Neural cell (in vitro differentiated cells): ENCODE data around the gene CLEC16A. TPM values are rescaled to one million over a fixed set of nuclear protein-coding genes. Genes with fewer than 3 reads are reported as not detected.

ENCODE experiments used
- H2AFZ ChIP-seq: fragments of 200-600, 300-800 bp; sonication (generic), shearing (Covaris generic); 2 replicates; pipeline ENCODE4 v1.6.0; 2014; ENCODE audit warnings: low read depth, mild to moderate bottlenecking, antibody characterized with exemption, low read length, moderate library complexity
- H3F3A ChIP-seq: fragments of 200-600 bp; shearing (Covaris generic); 2 replicates; pipeline ENCODE4 v1.6.1; 2016; ENCODE audit warnings: mild to moderate bottlenecking, moderate library complexity, mixed read lengths, antibody characterized with exemption, low read length; ENCODE audit not compliant: insufficient read depth, poor library complexity, severe bottlenecking
- H3K27ac ChIP-seq: fragments of 200-600, 300-800 bp; sonication (generic), shearing (Covaris generic); 2 replicates; pipeline ENCODE4 v1.5.1; 2014; ENCODE audit warnings: mild to moderate bottlenecking, low read length, moderate library complexity
- H3K27me3 ChIP-seq: fragments of 300-800, 200-600 bp; sonication (generic), shearing (Covaris generic); 2 replicates; pipeline ENCODE4 v1.6.0; 2014; ENCODE audit warnings: mild to moderate bottlenecking, low read depth, low read length, moderate library complexity; ENCODE audit not compliant: insufficient read depth
- H3K36me3 ChIP-seq: fragments of 300-800, 200-600 bp; sonication (generic), shearing (Covaris generic); 2 replicates; pipeline ENCODE4 v1.5.1; 2014; ENCODE audit warnings: mild to moderate bottlenecking, antibody characterized with exemption, low read length, moderate library complexity; ENCODE audit not compliant: insufficient read depth
- H3K4me2 ChIP-seq: fragments of 300-800, 200-600 bp; sonication (generic), shearing (Covaris generic); 2 replicates; pipeline ENCODE4 v1.6.0; 2014; ENCODE audit warnings: mild to moderate bottlenecking, low read length
- H3K4me3 ChIP-seq: fragments of 300-800, 200-600 bp; sonication (generic), shearing (Covaris generic); 2 replicates; pipeline ENCODE4 v1.5.1; 2014; ENCODE audit warnings: mild to moderate bottlenecking, low read length, moderate library complexity
- H3K79me2 ChIP-seq: fragments of 200-600 bp; shearing (Covaris generic); replicated peaks from 2 replicates; pipeline ENCODE4 v1.6.0; 2014; ENCODE audit warnings: mild to moderate bottlenecking, low read length, moderate library complexity; ENCODE audit not compliant: insufficient read depth
- H3K9ac ChIP-seq: fragments of 300-800, 200-600 bp; sonication (generic), shearing (Covaris generic); 2 replicates; pipeline ENCODE4 v1.6.1; 2016; ENCODE audit warnings: mild to moderate bottlenecking, low read length, mixed read lengths
- H3K9me2 ChIP-seq: fragments of 200-600 bp; shearing (Covaris generic); 2 replicates; pipeline ENCODE4 v1.6.1; 2016; ENCODE audit warnings: mild to moderate bottlenecking, low read length, mixed read lengths; ENCODE audit not compliant: insufficient read depth
- H3K9me3 ChIP-seq: fragments of 200-600, 300-800 bp; sonication (generic), shearing (Covaris generic); 2 replicates; pipeline ENCODE4 v1.6.1; 2016; ENCODE audit warnings: mild to moderate bottlenecking, mixed run types, low read length, moderate library complexity, mixed read lengths
- H4K20me1 ChIP-seq: fragments of 200-600 bp; shearing (Covaris generic); 2 replicates; pipeline ENCODE4 v1.6.1; 2016; ENCODE audit warnings: mild to moderate bottlenecking, mixed run types; ENCODE audit not compliant: insufficient read depth
- CTCF ChIP-seq: fragments of 450-650 bp; IDR thresholded peaks from 2 replicates; pipeline ENCODE4 v1.5.1; 2014; ENCODE audit warnings: antibody characterized with exemption, mild to moderate bottlenecking, moderate library complexity; ENCODE audit not compliant: poor library complexity, severe bottlenecking
- EP300 ChIP-seq: fragments of 450-650 bp; conservative IDR thresholded peaks from 2 replicates; pipeline ENCODE4 v1.6.1; 2014; ENCODE audit warnings: antibody characterized with exemption, mild to moderate bottlenecking, moderate library complexity; ENCODE audit not compliant: poor library complexity, severe bottlenecking
- EZH2 ChIP-seq: fragments of 200-600, 300-800 bp; shearing (Covaris generic), sonication (generic); IDR thresholded peaks from 2 replicates; pipeline ENCODE4 v1.6.1; 2014; ENCODE audit warnings: antibody characterized with exemption, low read length, borderline replicate concordance, mild to moderate bottlenecking; ENCODE audit not compliant: insufficient read depth, poor library complexity, severe bottlenecking
- MXI1 ChIP-seq: fragments of 450-650 bp; conservative IDR thresholded peaks from 2 replicates; pipeline ENCODE4 v1.6.1; 2014; ENCODE audit warnings: antibody characterized with exemption, mild to moderate bottlenecking; ENCODE audit not compliant: poor library complexity, severe bottlenecking
- POLR2AphosphoS5 ChIP-seq: IDR thresholded peaks from 2 replicates; pipeline ENCODE4 v1.6.1; 2012
- RAD21 ChIP-seq: fragments of 450-650 bp; conservative IDR thresholded peaks from 2 replicates; pipeline ENCODE4 v1.6.1; 2014; ENCODE audit warnings: antibody characterized with exemption, mild to moderate bottlenecking, moderate library complexity
- REST ChIP-seq: IDR thresholded peaks from 2 replicates; pipeline ENCODE4 v1.6.1; 2012; ENCODE audit warnings: borderline replicate concordance
- SMC3 ChIP-seq: fragments of 450-650 bp; conservative IDR thresholded peaks from 2 replicates; pipeline ENCODE4 v1.6.1; 2014; ENCODE audit warnings: antibody characterized with exemption, mild to moderate bottlenecking, moderate library complexity; ENCODE audit not compliant: poor library complexity
- TAF1 ChIP-seq: IDR thresholded peaks from 2 replicates; pipeline ENCODE4 v1.6.1; 2012; ENCODE audit warnings: low read depth
- polyA plus RNA-seq: library from polyadenylated mRNA; depleted of rRNA; stranded (reverse); fragments of >200 nt; gene quantifications from 2 replicates; pipeline ENCODE4 v1.2.3, GENCODE V29; 2014

Gene CLEC16A
- polyA plus RNA-seq, 1 donor from 2014 or later, result 11.1 TPM

- Histone ChIP-seq H3K27ac (no peak overlapping the region), H3K36me3 (peaks cover 8% of the 10 kb centered on the region), H3K4me3 (no peak overlapping the region), H4K20me1 (no peaks in the 10 kb centered on the region), H3K9ac (no peak overlapping the region), H3K79me2 (no peaks in the 10 kb centered on the region), H3K4me2 (no peak overlapping the region), H3F3A (no peaks in the 10 kb centered on the region), H3K27me3 (no peaks in the 10 kb centered on the region), H3K9me2 (no peaks in the 10 kb centered on the region), H2AFZ (no peak overlapping the region), H3K9me3 (no peaks in the 10 kb centered on the region)
- TF ChIP-seq RAD21 (no peak), TAF1 (no peak), EZH2 (no peak), EP300 (no peak), REST (no peak)
Measured at GRCh38 chr16:11039726-11040125, 95.4 kb downstream of the CLEC16A start.

- no peak overlapping the region for H3K9ac ChIP-seq
Measured at GRCh38 chr16:11042191-11042590, 97.8 kb downstream of the CLEC16A start.

More at GRCh38 chr16:11042191-11042590, 97.8 kb downstream of the CLEC16A start:
- no peak overlapping the region for H3K4me3 ChIP-seq
- H4K20me1 ChIP-seq, result no peaks in the 10 kb centered on the region
- TF ChIP-seq MXI1, result no peak
- TF ChIP-seq TAF1, result no peak
- no peak for TF ChIP-seq CTCF
- TF ChIP-seq SMC3, result no peak
- TF ChIP-seq EZH2, result no peak
- no peak for TF ChIP-seq EP300
- TF ChIP-seq REST, result no peak
- no peak for TF ChIP-seq RAD21
- no peak for TF ChIP-seq POLR2AphosphoS5
- no peak overlapping the region for H2AFZ ChIP-seq
- H3K9me2 ChIP-seq, result no peaks in the 10 kb centered on the region
- H3K36me3 ChIP-seq, result peaks cover 8% of the 10 kb centered on the region
- no peaks in the 10 kb centered on the region for H3K9me3 ChIP-seq
- no peak overlapping the region for H3K4me2 ChIP-seq
- H3F3A ChIP-seq, result no peaks in the 10 kb centered on the region
- H3K79me2 ChIP-seq, result no peaks in the 10 kb centered on the region
- H3K27me3 ChIP-seq, result no peaks in the 10 kb centered on the region
- H3K27ac ChIP-seq, result no peak overlapping the region
